Mesendoderm (in vitro differentiated cells): ENCODE measurements around the gene RALGPS1.
A peak's percentile ranks its signal among the peaks of the same experiment; 100 is the strongest.

ENCODE experiments used
- DNase-seq: peaks from one replicate; pipeline ENCODE4 v3.0.0; 2013
- H2AK5ac ChIP-seq: 2 replicates; pipeline ENCODE4 v1.6.1; 2013; ENCODE audit warnings: low read length, inconsistent platforms
- H2BK120ac ChIP-seq: 2 replicates; pipeline ENCODE4 v1.6.1; 2013; ENCODE audit warnings: low read depth, mild to moderate bottlenecking, low read length, moderate library complexity, mixed read lengths
- H2BK15ac ChIP-seq: replicated peaks from 2 replicates; pipeline ENCODE4 v1.6.1; 2013; ENCODE audit warnings: low read depth, mild to moderate bottlenecking, moderate library complexity
- H2BK5ac ChIP-seq: 2 replicates; pipeline ENCODE4 v1.6.1; 2013; ENCODE audit warnings: low read length, inconsistent platforms
- H3K18ac ChIP-seq: 2 replicates; pipeline ENCODE4 v1.6.1; 2013; ENCODE audit warnings: mild to moderate bottlenecking, low read length, mixed read lengths
- H3K23ac ChIP-seq: one replicate; pipeline ENCODE4 v1.6.1; 2013; ENCODE audit warnings: low read length
- H3K27ac ChIP-seq: 2 replicates; pipeline ENCODE4 v1.5.1; 2013; ENCODE audit warnings: low read depth, mild to moderate bottlenecking, inconsistent platforms, low read length, moderate library complexity
- H3K27me3 ChIP-seq: 2 replicates; pipeline ENCODE4 v1.6.1; 2013; ENCODE audit warnings: low read length, control low read depth, mild to moderate bottlenecking, inconsistent platforms; ENCODE audit not compliant: insufficient read depth, poor library complexity
- H3K36me3 ChIP-seq: 2 replicates; pipeline ENCODE4 v1.6.1; 2013; ENCODE audit warnings: low read length, inconsistent platforms; ENCODE audit not compliant: control insufficient read depth, insufficient read depth
- H3K4ac ChIP-seq: one replicate; pipeline ENCODE4 v1.6.1; 2013; ENCODE audit warnings: low read depth, mild to moderate bottlenecking, low read length, moderate library complexity
- H3K4me1 ChIP-seq: 2 replicates; pipeline ENCODE4 v1.6.1; 2013; ENCODE audit warnings: low read depth, low read length, inconsistent platforms; ENCODE audit not compliant: control insufficient read depth
- H3K4me2 ChIP-seq: 2 replicates; pipeline ENCODE4 v1.6.1; 2013; ENCODE audit warnings: low read length
- H3K4me3 ChIP-seq: 2 replicates; pipeline ENCODE4 v1.5.1; 2013; ENCODE audit warnings: mild to moderate bottlenecking, low read length
- H3K56ac ChIP-seq: one replicate; pipeline ENCODE4 v1.6.1; 2013; ENCODE audit warnings: low read length
- H3K79me1 ChIP-seq: 2 replicates; pipeline ENCODE4 v1.6.1; 2013; ENCODE audit warnings: low read length, inconsistent platforms
- H3K79me2 ChIP-seq: 2 replicates; pipeline ENCODE4 v1.6.1; 2013; ENCODE audit warnings: mild to moderate bottlenecking, low read length; ENCODE audit not compliant: control insufficient read depth, insufficient read depth
- H3K9ac ChIP-seq: 2 replicates; pipeline ENCODE4 v1.6.1; 2013; ENCODE audit warnings: low read length, inconsistent platforms
- H4K5ac ChIP-seq: one replicate; pipeline ENCODE4 v1.6.1; 2013; ENCODE audit warnings: low read length
- H4K8ac ChIP-seq: one replicate; pipeline ENCODE4 v1.6.1; 2013; ENCODE audit warnings: low read depth, mild to moderate bottlenecking, control low read depth, low read length, moderate library complexity
- WGBS: extraction: QIAGEN DNeasy Blood & Tissue Kit; methylation state at CpG from one replicate; pipeline ENCODE4 v1.1.7; 2013; ENCODE audit warnings: low lambda C conversion rate, missing lambda C conversion rate; ENCODE audit not compliant: insufficient coverage; ENCODE audit errors: extremely low coverage; 5-methylcytosine and 5-hydroxymethylcytosine counted together

RALGPS1 gene

DNA sequence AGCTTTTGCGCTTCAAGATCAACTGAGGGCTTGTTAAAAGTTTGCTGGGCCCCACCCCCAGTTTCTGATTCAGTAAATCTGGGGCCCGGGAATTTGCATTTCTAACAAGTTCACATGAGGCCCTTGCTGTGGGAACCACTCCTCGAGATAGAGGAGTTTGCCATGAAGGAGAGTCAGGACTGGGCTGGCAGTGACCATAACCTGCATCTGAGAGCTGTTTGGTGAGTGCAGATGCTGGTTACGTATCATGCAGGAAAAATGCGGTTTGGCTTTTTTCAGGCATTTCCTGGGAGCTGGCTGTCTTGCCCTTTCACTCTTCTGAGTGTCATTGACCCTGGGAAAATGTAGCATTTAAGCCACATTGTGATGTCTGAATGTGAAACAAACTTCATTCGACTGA is 217.3 kb downstream of the RALGPS1 start:
- no peaks in the 10 kb centered on the region for H3K79me1 ChIP-seq
- no peak overlapping the region for H3K56ac ChIP-seq
- H3K4me1 ChIP-seq: peaks cover 20% of the 10 kb centered on the region
- no peaks in the 10 kb centered on the region for H3K79me2 ChIP-seq
- H3K36me3 ChIP-seq: no peaks in the 10 kb centered on the region
- no peak overlapping the region for H2BK120ac ChIP-seq
- DNase-seq: peak; percentile 53
- H2BK15ac ChIP-seq: peak overlapping the region; percentile 5
- H3K9ac ChIP-seq: no peak overlapping the region
- H3K4ac ChIP-seq: no peak overlapping the region
- H2BK5ac ChIP-seq: no peak overlapping the region
- no peak overlapping the region for H3K23ac ChIP-seq
- no peak overlapping the region for H3K4me2 ChIP-seq
- no peaks in the 10 kb centered on the region for H3K27me3 ChIP-seq
- H2AK5ac ChIP-seq: no peak overlapping the region
- H4K5ac ChIP-seq: no peak overlapping the region
- WGBS: no CpG with 5 or more reads among the region's 6 CpGs
- no peak overlapping the region for H4K8ac ChIP-seq
- no peak overlapping the region for H3K27ac ChIP-seq
- no peak overlapping the region for H3K4me3 ChIP-seq
- H3K18ac ChIP-seq: no peak overlapping the region

GRCh38 chr9:127132375-127132774 is 217.8 kb downstream of the RALGPS1 start:
- no peaks in the 10 kb centered on the region for H3K27me3 ChIP-seq
- H2BK120ac ChIP-seq: no peak overlapping the region
- no peaks in the 10 kb centered on the region for H3K79me1 ChIP-seq
- no peak overlapping the region for H4K5ac ChIP-seq
- peaks cover 20% of the 10 kb centered on the region for H3K4me1 ChIP-seq
- H4K8ac ChIP-seq: no peak overlapping the region
- no peaks in the 10 kb centered on the region for H3K79me2 ChIP-seq
- H3K4me3 ChIP-seq: no peak overlapping the region
- no peak for DNase-seq
- no CpG with 5 or more reads among the region's 4 CpGs for WGBS
- H3K4me2 ChIP-seq: no peak overlapping the region
- no peak overlapping the region for H3K23ac ChIP-seq
- no peak overlapping the region for H2AK5ac ChIP-seq
- H3K36me3 ChIP-seq: no peaks in the 10 kb centered on the region
- no peak overlapping the region for H3K27ac ChIP-seq
- H2BK5ac ChIP-seq: no peak overlapping the region
- no peak overlapping the region for H3K18ac ChIP-seq
- no peak overlapping the region for H3K56ac ChIP-seq
- no peak overlapping the region for H3K9ac ChIP-seq
- H2BK15ac ChIP-seq: no peak overlapping the region
- H3K4ac ChIP-seq: no peak overlapping the region

DNA sequence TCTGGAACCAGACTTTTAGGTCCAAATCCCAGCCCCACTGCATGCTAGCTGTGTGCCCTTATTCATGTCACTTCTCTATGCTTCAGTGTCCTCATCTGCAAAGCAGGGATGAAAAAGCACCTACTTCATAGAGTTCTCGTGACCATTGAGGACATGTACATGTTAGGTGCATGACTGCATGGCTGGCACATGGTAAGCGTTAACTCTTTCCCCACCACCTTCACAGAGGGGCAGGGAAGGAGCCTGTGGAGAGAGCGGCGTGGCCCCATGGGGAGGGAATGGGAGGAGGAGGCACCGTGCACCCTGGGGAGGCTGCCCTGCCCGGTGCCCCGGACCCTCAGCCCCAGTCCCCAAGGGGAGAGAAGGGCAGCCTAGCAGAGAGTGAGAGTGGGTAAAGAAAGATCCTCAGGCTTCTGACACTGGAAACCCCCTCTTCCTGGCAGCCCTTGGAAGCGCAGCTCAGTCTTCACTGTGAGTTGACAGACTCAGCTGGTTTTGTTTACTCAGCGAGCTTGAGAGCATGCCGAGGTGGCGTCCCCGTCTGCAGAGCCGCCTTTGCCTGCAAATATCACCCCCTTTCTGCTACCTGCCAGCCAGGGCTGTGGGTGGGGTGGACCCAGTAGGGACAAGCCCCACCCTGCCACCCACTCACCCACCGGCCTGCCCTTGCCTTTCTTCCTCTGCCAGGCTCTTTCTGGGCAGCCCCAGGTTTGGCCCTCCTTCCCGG is 218.5 kb downstream of the RALGPS1 start:
- peak; percentile 73 for DNase-seq
- no peak overlapping the region for H3K9ac ChIP-seq
- H3K23ac ChIP-seq: no peak overlapping the region
- no peak overlapping the region for H2BK15ac ChIP-seq
- H3K79me1 ChIP-seq: no peaks in the 10 kb centered on the region
- H3K56ac ChIP-seq: peak overlapping the region; percentile 18
- no peak overlapping the region for H3K4ac ChIP-seq
- no peak overlapping the region for H4K5ac ChIP-seq
- no peak overlapping the region for H2AK5ac ChIP-seq
- H3K27me3 ChIP-seq: no peaks in the 10 kb centered on the region
- H3K27ac ChIP-seq: no peak overlapping the region
- H2BK5ac ChIP-seq: no peak overlapping the region
- H3K36me3 ChIP-seq: no peaks in the 10 kb centered on the region
- no peak overlapping the region for H2BK120ac ChIP-seq
- H3K18ac ChIP-seq: no peak overlapping the region
- no peaks in the 10 kb centered on the region for H3K79me2 ChIP-seq
- no peak overlapping the region for H4K8ac ChIP-seq
- peaks cover 20% of the 10 kb centered on the region for H3K4me1 ChIP-seq
- H3K4me3 ChIP-seq: no peak overlapping the region
- no CpG with 5 or more reads among the region's 15 CpGs for WGBS
- no peak overlapping the region for H3K4me2 ChIP-seq

DNA sequence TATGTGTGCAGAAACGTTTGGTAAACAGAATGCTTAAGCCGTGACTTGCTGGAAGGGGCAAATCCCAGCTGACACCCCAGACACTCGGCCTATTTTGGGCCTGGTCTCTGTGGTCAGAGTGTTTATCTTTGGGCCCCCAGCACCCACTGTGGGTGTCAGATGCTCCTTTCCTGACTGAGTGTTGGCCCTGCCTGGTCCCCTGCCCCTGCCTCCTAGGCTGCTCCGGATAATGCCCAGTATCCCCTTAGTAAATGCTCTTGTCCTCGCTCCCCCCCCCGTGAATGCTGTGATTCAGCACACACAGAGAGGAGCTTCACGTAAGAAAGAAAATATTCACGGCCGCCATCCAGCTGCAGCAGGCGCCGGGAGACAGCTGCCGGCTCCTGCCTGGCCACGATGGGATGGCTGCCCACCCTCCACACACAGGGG is 219.2 kb downstream of the RALGPS1 start:
- Histone ChIP-seq H3K4ac (no peak overlapping the region), H3K4me3 (no peak overlapping the region), H3K27ac (no peak overlapping the region), H3K4me1 (peaks cover 20% of the 10 kb centered on the region), H3K56ac (peak overlapping the region; percentile 28), H3K23ac (peak overlapping the region; percentile 35), H3K79me1 (no peaks in the 10 kb centered on the region), H3K4me2 (no peak overlapping the region), H4K8ac (no peak overlapping the region), H2BK120ac (no peak overlapping the region), H3K9ac (no peak overlapping the region), H3K27me3 (no peaks in the 10 kb centered on the region), H2AK5ac (no peak overlapping the region), H3K79me2 (no peaks in the 10 kb centered on the region), H3K36me3 (no peaks in the 10 kb centered on the region), H4K5ac (no peak overlapping the region), H2BK5ac (no peak overlapping the region), H3K18ac (no peak overlapping the region), H2BK15ac (no peak overlapping the region)
- peak; percentile 66 for DNase-seq
- no CpG with 5 or more reads among the region's 13 CpGs for WGBS

- no peak overlapping the region for H2BK120ac ChIP-seq
- no peak overlapping the region for H3K4ac ChIP-seq
- H3K27ac ChIP-seq: no peak overlapping the region
- WGBS: no CpG with 5 or more reads among the region's 4 CpGs
- H3K79me1 ChIP-seq: no peaks in the 10 kb centered on the region
- H2BK5ac ChIP-seq: no peak overlapping the region
- no peak overlapping the region for H3K9ac ChIP-seq
- DNase-seq: no peak
- H3K4me1 ChIP-seq: peaks cover 19% of the 10 kb centered on the region
- H2AK5ac ChIP-seq: no peak overlapping the region
- H3K27me3 ChIP-seq: no peaks in the 10 kb centered on the region
- H3K4me3 ChIP-seq: no peak overlapping the region
- H4K8ac ChIP-seq: no peak overlapping the region
- H3K18ac ChIP-seq: no peak overlapping the region
- no peak overlapping the region for H3K56ac ChIP-seq
- no peak overlapping the region for H3K23ac ChIP-seq
- H3K36me3 ChIP-seq: no peaks in the 10 kb centered on the region
- H3K79me2 ChIP-seq: no peaks in the 10 kb centered on the region
- no peak overlapping the region for H2BK15ac ChIP-seq
- no peak overlapping the region for H4K5ac ChIP-seq
- no peak overlapping the region for H3K4me2 ChIP-seq
These were observed 220.6 kb downstream of the RALGPS1 start for GRCh38 chr9:127135056-127135745.
